Stomach smooth muscle (tissue), 2 donors: ENCODE measurements around the gene TCOF1.

Experiments
- H3K27ac ChIP-seq: one replicate; pipeline ENCODE4 v1.7.0; 2013; ENCODE audit warnings: mild to moderate bottlenecking, low read length, inconsistent platforms
- H3K27me3 ChIP-seq, 2 donors: one replicate each; pipeline ENCODE4 v1.7.0; 2013; ENCODE audit warnings: low read length in 2 of 2; ENCODE audit not compliant: insufficient read depth in 2 of 2, control insufficient read depth in 1 of 2
- H3K36me3 ChIP-seq, 2 donors: one replicate each; pipeline ENCODE4 v1.7.0; 2013; ENCODE audit warnings: low read length in 2 of 2; ENCODE audit not compliant: control insufficient read depth in 2 of 2, insufficient read depth in 2 of 2
- H3K4me1 ChIP-seq: one replicate; pipeline ENCODE4 v1.7.0; 2013; ENCODE audit warnings: low read length; ENCODE audit not compliant: control insufficient read depth, insufficient read depth
- H3K4me3 ChIP-seq, 2 donors: one replicate each; pipeline ENCODE4 v1.7.0; 2013; ENCODE audit warnings: low read length in 2 of 2
- H3K9ac ChIP-seq, 2 donors: one replicate each; pipeline ENCODE4 v1.7.0; 2013; ENCODE audit warnings: low read length in 2 of 2, mild to moderate bottlenecking in 1 of 2
- H3K9me3 ChIP-seq, 2 donors: one replicate each; pipeline ENCODE4 v1.7.0; 2013; ENCODE audit warnings: low read length in 2 of 2; ENCODE audit not compliant: control insufficient read depth in 2 of 2
- donor health status: healthy.
- donor health status: Pancreatic carcinoma.

Gene TCOF1

GRCh38 chr5:150368526-150368925, 11.0 kb downstream of the TCOF1 start:
- Histone ChIP-seq H3K4me1 (no peaks in the 10 kb centered on the region), H3K9me3 (no peaks in the 10 kb centered on the region), H3K27me3 (no peaks in the 10 kb centered on the region), H3K27ac (no peak overlapping the region), H3K36me3 (peaks cover 75 to 76% of the 10 kb centered on the region in 2 donors), H3K4me3 (no peak overlapping the region), H3K9ac (no peak overlapping the region)

GRCh38 chr5:150372639-150373038, 15.1 kb downstream of the TCOF1 start:
- Histone ChIP-seq H3K36me3 (peaks cover 84 to 88% of the 10 kb centered on the region in 2 donors), H3K27me3 (no peaks in the 10 kb centered on the region), H3K9ac (no peak overlapping the region), H3K4me3 (no peak overlapping the region), H3K9me3 (no peaks in the 10 kb centered on the region), H3K27ac (no peak overlapping the region), H3K4me1 (no peaks in the 10 kb centered on the region)

GRCh38 chr5:150374651-150375050, 17.2 kb downstream of the TCOF1 start:
- no peak overlapping the region for H3K27ac ChIP-seq
- H3K4me3 ChIP-seq = no peak overlapping the region
- no peaks in the 10 kb centered on the region for H3K4me1 ChIP-seq
- H3K9ac ChIP-seq = no peak overlapping the region
- peaks cover 82 to 88% of the 10 kb centered on the region in 2 donors for H3K36me3 ChIP-seq
- H3K9me3 ChIP-seq = peaks cover 0 to 6% of the 10 kb centered on the region in 2 donors
- H3K27me3 ChIP-seq = no peaks in the 10 kb centered on the region

GRCh38 chr5:150376799-150377771, 19.6 kb downstream of the TCOF1 start:
- Histone ChIP-seq H3K27me3 (no peaks in the 10 kb centered on the region), H3K9me3 (peaks cover 0 to 6% of the 10 kb centered on the region in 2 donors), H3K36me3 (peaks cover 80 to 84% of the 10 kb centered on the region in 2 donors), H3K4me3 (no peak overlapping the region), H3K9ac (no peak overlapping the region), H3K27ac (peak overlapping the region; percentile 46), H3K4me1 (no peaks in the 10 kb centered on the region)

- no peak overlapping the region for H3K4me3 ChIP-seq
- H3K9me3 ChIP-seq = peaks cover 0 to 6% of the 10 kb centered on the region in 2 donors
- H3K4me1 ChIP-seq = no peaks in the 10 kb centered on the region
- H3K36me3 ChIP-seq = peaks cover 80 to 83% of the 10 kb centered on the region in 2 donors
- H3K27me3 ChIP-seq = no peaks in the 10 kb centered on the region
- no peak overlapping the region for H3K9ac ChIP-seq
- H3K27ac ChIP-seq = peak overlapping the region; percentile 46
Measured at GRCh38 chr5:150377964-150378694, 20.6 kb downstream of the TCOF1 start.

GRCh38 chr5:150384701-150385100, 27.2 kb downstream of the TCOF1 start:
- H3K36me3 ChIP-seq = peaks cover 68 to 74% of the 10 kb centered on the region in 2 donors
- H3K27me3 ChIP-seq = no peaks in the 10 kb centered on the region
- H3K4me3 ChIP-seq = no peak overlapping the region
- H3K4me1 ChIP-seq = no peaks in the 10 kb centered on the region
- H3K9me3 ChIP-seq = no peaks in the 10 kb centered on the region
- no peak overlapping the region for H3K27ac ChIP-seq
- H3K9ac ChIP-seq = no peak overlapping the region

- Histone ChIP-seq H3K36me3 (peaks cover 63 to 71% of the 10 kb centered on the region in 2 donors), H3K27ac (no peak overlapping the region), H3K9ac (no peak overlapping the region), H3K27me3 (no peaks in the 10 kb centered on the region), H3K9me3 (no peaks in the 10 kb centered on the region), H3K4me1 (no peaks in the 10 kb centered on the region), H3K4me3 (no peak overlapping the region)
Measured at GRCh38 chr5:150386024-150386855, 28.7 kb downstream of the TCOF1 start.

GRCh38 chr5:150389531-150390266, 32.2 kb downstream of the TCOF1 start:
- Histone ChIP-seq H3K27ac (no peak overlapping the region), H3K4me1 (no peaks in the 10 kb centered on the region), H3K9me3 (no peaks in the 10 kb centered on the region), H3K4me3 (no peak overlapping the region), H3K9ac (no peak overlapping the region), H3K36me3 (peaks cover 53 to 64% of the 10 kb centered on the region in 2 donors), H3K27me3 (no peaks in the 10 kb centered on the region)

GRCh38 chr5:150391064-150391834, 33.8 kb downstream of the TCOF1 start:
- H3K4me3 ChIP-seq = no peak overlapping the region
- no peak overlapping the region for H3K27ac ChIP-seq
- no peaks in the 10 kb centered on the region for H3K9me3 ChIP-seq
- no peaks in the 10 kb centered on the region for H3K27me3 ChIP-seq
- peaks cover 51 to 56% of the 10 kb centered on the region in 2 donors for H3K36me3 ChIP-seq
- no peak overlapping the region for H3K9ac ChIP-seq
- H3K4me1 ChIP-seq = no peaks in the 10 kb centered on the region
